Ascending aorta (tissue), 2 donors: ENCODE results near the gene TEAD1. TPM values are rescaled to one million over a fixed set of nuclear protein-coding genes. Genes with fewer than 3 reads are reported as not detected.

Experiments
- DNase-seq, 2 donors: peaks; one replicate each; pipeline ENCODE4 v3.0.0-alpha.2; 2019; ENCODE audit warnings: low spot score in 2 of 2
- H3K27ac ChIP-seq, 2 donors: fragments of 200-600 bp; sonication (generic); one replicate each; pipeline ENCODE4 v1.5.1; 2016 to 2017; ENCODE audit warnings: mild to moderate bottlenecking in 1 of 2
- H3K27me3 ChIP-seq: fragments of 200-600 bp; sonication (generic); one replicate; pipeline ENCODE4 v1.5.1; 2017
- H3K36me3 ChIP-seq, 2 donors: fragments of 200-600 bp; sonication (generic); one replicate each; pipeline ENCODE4 v1.5.1; 2016
- H3K4me1 ChIP-seq, 2 donors: fragments of 200-600 bp; sonication (generic); one replicate each; pipeline ENCODE4 v1.5.1; 2016 to 2017; ENCODE audit warnings: mild to moderate bottlenecking in 1 of 2
- H3K4me3 ChIP-seq, 2 donors: fragments of 200-600 bp; sonication (generic); one replicate each; pipeline ENCODE4 v1.5.1; 2016 to 2017; ENCODE audit warnings: mild to moderate bottlenecking in 1 of 2
- H3K9me3 ChIP-seq, 2 donors: fragments of 200-600 bp; sonication (generic); one replicate each; pipeline ENCODE4 v1.5.1; 2016
- CTCF ChIP-seq, 3 experiments: fragments of 200-600 bp in 2 of 3; fragments of 450-650 bp in 1 of 3; sonication (generic) in 2 of 3; IDR thresholded peaks; one replicate each; pipeline ENCODE4 v1.5.1; 2016 to 2019; ENCODE audit warnings: antibody characterized with exemption in 3 of 3, mild to moderate bottlenecking in 1 of 3, moderate library complexity in 1 of 3
- intact Hi-C: fragments of 100-400 bp; cut with DNase I; formaldehyde crosslinking; loops from one replicate; pipeline ENCODE4 v1.15.1; 2023
- total RNA-seq: library from RNA; depleted of rRNA; stranded (reverse); fragments of >200 nt; gene quantifications from one replicate; pipeline ENCODE4 v1.1.0, GENCODE V29; 2016

TEAD1 gene
- total RNA-seq, 1 donor from 2014 or later = 112 TPM

DNA sequence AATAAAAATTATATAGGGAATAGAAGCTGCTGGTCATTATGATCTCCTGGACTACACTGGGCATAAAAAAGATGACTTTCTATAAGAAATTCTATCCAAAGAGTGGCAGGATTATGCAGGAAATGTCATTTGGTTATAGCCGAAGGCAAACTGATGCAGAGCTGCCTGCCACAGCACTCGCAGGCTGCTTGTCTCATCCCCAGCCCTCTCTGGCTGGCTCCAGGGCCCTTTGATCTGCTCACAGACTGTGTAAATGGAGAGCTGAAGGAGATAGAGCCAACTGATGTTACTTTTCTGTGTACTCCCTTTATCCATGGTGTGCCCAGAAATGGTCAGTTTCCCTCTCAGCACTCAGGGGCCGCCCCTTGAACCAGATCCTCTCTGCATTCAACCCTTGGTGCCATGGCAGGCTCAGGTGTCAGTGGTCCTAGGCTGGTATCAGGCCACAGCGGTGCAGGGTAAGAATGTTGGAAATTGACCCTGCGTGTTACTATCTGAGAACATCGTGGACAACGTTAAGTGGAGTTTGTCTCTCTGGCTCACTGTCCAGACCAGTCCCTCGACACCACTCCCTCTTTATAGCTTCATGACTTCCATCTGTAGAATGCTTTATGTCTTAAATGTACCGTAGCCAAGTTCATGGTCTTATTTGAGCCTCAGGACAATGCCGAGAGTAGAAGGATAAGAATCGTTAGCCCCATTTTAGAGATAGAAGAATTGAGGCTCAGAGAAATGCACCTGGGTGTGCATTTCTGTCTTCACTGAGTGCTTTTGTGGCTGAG is 27.8 kb downstream of the TEAD1 start:
- H3K4me1 ChIP-seq = peaks cover 0 to 2% of the 10 kb centered on the region in 2 donors
- H3K4me3 ChIP-seq = no peak overlapping the region
- no peaks in the 10 kb centered on the region for H3K36me3 ChIP-seq
- H3K27ac ChIP-seq = no peak overlapping the region
- no peak for DNase-seq
- H3K9me3 ChIP-seq = no peaks in the 10 kb centered on the region
- intact Hi-C loops = no loop called here
- no peak for TF ChIP-seq CTCF (IDR thresholded peaks at IDR 0.05)
- H3K27me3 ChIP-seq = no peaks in the 10 kb centered on the region

- intact Hi-C loops = no loop called here
- DNase-seq = no peak
- Histone ChIP-seq H3K9me3 (no peaks in the 10 kb centered on the region), H3K36me3 (no peaks in the 10 kb centered on the region), H3K27me3 (no peaks in the 10 kb centered on the region), H3K4me3 (no peak overlapping the region), H3K4me1 (peaks cover 0 to 7% of the 10 kb centered on the region in 2 donors), H3K27ac (no peak overlapping the region)
- TF ChIP-seq CTCF (IDR thresholded peaks at IDR 0.05) = no peak
Measured at GRCh38 chr11:12702999-12703453, 28.8 kb downstream of the TEAD1 start.

DNA sequence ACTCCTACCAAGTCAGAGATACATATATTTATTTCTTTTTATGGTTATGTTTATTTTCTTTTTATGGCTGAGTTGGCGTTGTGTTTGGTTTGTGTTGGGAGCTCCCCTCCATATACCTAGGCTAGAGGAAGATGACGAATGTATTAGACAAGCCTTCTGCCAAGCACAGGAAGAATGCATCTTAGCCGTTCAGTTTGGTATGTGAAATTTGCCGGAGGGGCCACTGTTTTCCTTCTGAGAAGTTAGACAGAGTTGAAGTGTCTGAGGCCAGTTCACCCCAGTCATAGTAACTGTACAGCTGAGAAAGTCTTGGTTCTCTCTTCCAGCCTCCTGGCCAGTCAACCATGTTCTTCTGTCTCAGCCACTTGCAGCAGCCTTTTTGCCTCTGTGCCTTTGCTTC is 29.8 kb downstream of the TEAD1 start:
- no peak for DNase-seq
- no peaks in the 10 kb centered on the region for H3K36me3 ChIP-seq
- no peaks in the 10 kb centered on the region for H3K27me3 ChIP-seq
- TF ChIP-seq CTCF (IDR thresholded peaks at IDR 0.05) = no peak
- intact Hi-C loops = no loop called here
- no peak overlapping the region for H3K27ac ChIP-seq
- H3K9me3 ChIP-seq = no peaks in the 10 kb centered on the region
- H3K4me3 ChIP-seq = no peak overlapping the region
- H3K4me1 ChIP-seq = peaks cover 0 to 7% of the 10 kb centered on the region in 2 donors

GRCh38 chr11:12705874-12706273 is 31.7 kb downstream of the TEAD1 start:
- H3K27ac ChIP-seq = no peak overlapping the region
- H3K4me1 ChIP-seq = peaks cover 0 to 5% of the 10 kb centered on the region in 2 donors
- H3K27me3 ChIP-seq = no peaks in the 10 kb centered on the region
- intact Hi-C loops = no loop called here
- H3K36me3 ChIP-seq = no peaks in the 10 kb centered on the region
- H3K9me3 ChIP-seq = no peaks in the 10 kb centered on the region
- H3K4me3 ChIP-seq = no peak overlapping the region
- no peak for TF ChIP-seq CTCF (IDR thresholded peaks at IDR 0.05)
- no peak for DNase-seq

DNA sequence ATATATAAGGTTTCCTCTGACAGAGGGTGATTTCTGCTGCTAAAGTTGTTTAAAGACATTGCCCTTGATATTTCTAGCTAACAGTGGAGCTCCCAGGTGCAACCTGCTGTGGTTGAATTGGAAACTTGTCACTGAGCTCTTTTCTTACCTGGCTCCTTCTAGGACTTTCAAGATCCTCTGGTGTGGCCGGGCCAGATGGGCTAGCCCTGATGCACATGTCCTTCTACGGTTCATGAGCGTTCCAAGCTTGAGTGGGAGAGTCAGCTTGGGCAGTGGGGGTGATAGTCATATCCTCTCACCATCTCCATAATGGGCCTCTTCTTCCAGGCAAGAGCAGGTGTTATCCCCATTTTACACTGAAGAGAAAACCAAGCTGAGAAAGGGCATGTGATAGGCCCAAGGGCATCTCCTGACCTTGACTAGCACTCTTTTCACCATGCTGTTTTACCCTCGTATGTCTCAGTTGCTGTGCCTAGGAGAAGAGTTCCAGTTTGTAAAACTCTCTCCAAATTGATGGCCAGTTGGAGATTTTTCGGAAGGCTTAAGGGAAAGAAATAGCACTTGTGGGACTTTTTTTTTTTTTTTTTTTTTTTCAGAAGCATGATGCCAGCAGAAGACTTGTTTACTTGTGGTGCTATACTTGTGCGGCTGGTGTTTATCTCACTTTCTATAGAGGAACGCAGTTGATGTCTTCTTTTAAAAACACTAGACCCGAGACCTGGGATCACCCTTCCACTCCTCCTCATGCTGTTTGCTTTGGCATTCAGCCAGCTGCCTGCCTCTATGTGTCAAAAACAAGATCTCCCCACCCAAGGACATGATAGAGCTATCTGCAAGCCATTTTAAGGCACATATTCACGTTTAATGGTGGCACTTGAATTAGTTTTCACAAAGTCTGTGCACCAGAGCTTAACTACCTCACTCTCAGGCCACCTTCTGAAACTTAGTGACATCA is 32.6 kb downstream of the TEAD1 start:
- no peak overlapping the region for H3K27ac ChIP-seq
- H3K4me1 ChIP-seq = peaks cover 0 to 5% of the 10 kb centered on the region in 2 donors
- no peak for DNase-seq
- H3K27me3 ChIP-seq = no peaks in the 10 kb centered on the region
- no peak overlapping the region for H3K4me3 ChIP-seq
- H3K36me3 ChIP-seq = no peaks in the 10 kb centered on the region
- no peak for TF ChIP-seq CTCF (IDR thresholded peaks at IDR 0.05)
- intact Hi-C loops = no loop called here
- no peaks in the 10 kb centered on the region for H3K9me3 ChIP-seq
